AG09309 (cell line): ENCODE results near the gene CACNA1B.
"Not testable (repeated sequence)": the region's sequence is repeated elsewhere in the genome, so short reads cannot be mapped to it uniquely, and the experiment has no call there.

Source experiments
- DNase-seq: peaks from one replicate; pipeline ENCODE4 v3.0.0-alpha.2; 2010; ENCODE audit warnings: low read depth
- H3K4me3 ChIP-seq: 2 replicates; pipeline ENCODE4 v1.5.1; 2011; ENCODE audit warnings: mild to moderate bottlenecking, low read depth, low read length, moderate library complexity; ENCODE audit not compliant: control insufficient read depth
- CTCF ChIP-seq: IDR thresholded peaks from 2 replicates; pipeline ENCODE4 v1.5.1; 2011; ENCODE audit warnings: mild to moderate bottlenecking, low read depth, low read length, inconsistent platforms; ENCODE audit not compliant: insufficient read depth, control insufficient read depth; ENCODE audit errors: missing control alignments

Gene CACNA1B

GRCh38 chr9:138078846-138079245 is 201.3 kb downstream of the CACNA1B start:
- DNase-seq: no peak
- no peak for TF ChIP-seq CTCF
- H3K4me3 ChIP-seq: no peak overlapping the region

- TF ChIP-seq CTCF: no peak
- no peak overlapping the region for H3K4me3 ChIP-seq
- no peak for DNase-seq
Measured at GRCh38 chr9:138080979-138081378, 203.4 kb downstream of the CACNA1B start.

- DNase-seq: no peak
- TF ChIP-seq CTCF: no peak
- H3K4me3 ChIP-seq: no peak overlapping the region
Measured at GRCh38 chr9:138082918-138083636, 205.5 kb downstream of the CACNA1B start.

GRCh38 chr9:138083873-138084272 is 206.3 kb downstream of the CACNA1B start:
- DNase-seq: no peak
- no peak overlapping the region for H3K4me3 ChIP-seq
- no peak for TF ChIP-seq CTCF

GRCh38 chr9:138085568-138085967 is 208.0 kb downstream of the CACNA1B start:
- no peak for TF ChIP-seq CTCF
- H3K4me3 ChIP-seq: no peak overlapping the region
- no peak for DNase-seq

GRCh38 chr9:138092057-138092456 is 214.5 kb downstream of the CACNA1B start:
- DNase-seq, H3K4me3 ChIP-seq: not testable (repeated sequence)

GRCh38 chr9:138094028-138094427 is 216.4 kb downstream of the CACNA1B start:
- no peak for DNase-seq
- TF ChIP-seq CTCF: no peak
- H3K4me3 ChIP-seq: no peak overlapping the region
